Mononuclear cell (primary cell): ENCODE measurements around the gene C21orf58. TPM values are rescaled to one million over a fixed set of nuclear protein-coding genes. Genes with fewer than 3 reads are reported as not detected.
"Not testable (repeated sequence)": the region's sequence is repeated elsewhere in the genome, so short reads cannot be mapped to it uniquely, and the experiment has no call there.

Experiments used
- H3K27me3 ChIP-seq: 2 replicates; pipeline ENCODE4 v1.6.0; 2011; ENCODE audit warnings: low read length, control low read depth; ENCODE audit not compliant: insufficient read depth
- H3K4me1 ChIP-seq: 2 replicates; pipeline ENCODE4 v1.5.1; 2011; ENCODE audit warnings: mild to moderate bottlenecking, low read length, control low read depth; ENCODE audit not compliant: insufficient read depth
- H3K4me3 ChIP-seq: 2 replicates; pipeline ENCODE4 v1.5.1; 2011; ENCODE audit warnings: mild to moderate bottlenecking, low read length, moderate library complexity
- H3K9me3 ChIP-seq: 2 replicates; pipeline ENCODE4 v1.5.1; 2011; ENCODE audit warnings: low read depth, mild to moderate bottlenecking, control low read depth, low read length
- total RNA-seq: library from RNA; depleted of rRNA; stranded (reverse); fragments of >200 nt; gene quantifications from one replicate; pipeline ENCODE4 v1.2.3, GENCODE V29; 2012

C21orf58 gene
- total RNA-seq = 1.0 TPM

DNA sequence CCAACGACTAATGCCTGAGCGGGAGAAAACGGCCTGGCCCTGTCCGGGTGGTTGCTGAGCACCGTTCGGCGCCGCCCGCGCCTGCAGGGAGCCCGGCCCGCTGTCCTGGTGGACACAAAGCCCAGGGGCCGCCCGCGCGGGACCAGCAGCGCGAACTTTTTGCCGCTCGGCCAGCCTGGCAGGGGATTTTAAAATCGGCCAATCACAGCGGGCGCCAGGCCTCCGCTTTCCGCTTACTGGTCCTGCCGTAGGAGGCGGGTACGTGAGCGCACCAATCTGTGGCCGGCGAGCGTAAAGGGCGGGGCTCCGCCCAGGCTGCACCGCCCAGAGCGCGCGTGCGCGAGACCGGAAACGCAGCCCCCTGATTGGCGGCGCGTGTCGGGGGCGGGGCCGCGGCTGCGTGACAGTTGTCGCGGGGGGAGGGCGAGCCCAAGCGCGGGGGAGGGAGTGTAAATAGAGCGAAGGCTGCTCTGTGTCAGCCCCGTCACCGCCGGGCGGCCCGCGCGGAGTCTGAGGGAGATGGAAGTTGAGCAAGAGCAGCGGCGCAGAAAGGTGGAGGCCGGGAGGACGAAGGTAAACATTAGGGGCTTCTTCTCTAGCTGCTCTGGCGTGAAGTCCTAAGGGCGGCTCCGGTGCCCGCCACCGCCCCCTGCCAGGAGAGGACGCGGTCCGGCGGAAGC lies at the start of gene C21orf58, which contains the start of gene PCNT:
Gene C21orf58 (minus strand): TSS at position 161 of the 680 bp plus-strand sequence. CDS start 1,132 bp downstream, outside the sequence.
Gene PCNT (plus strand): TSS at position 447 of the 680 bp plus-strand sequence. CDS start 73 bp downstream, at position 520.
- H3K9me3 ChIP-seq = no peaks in the 10 kb centered on the region
- peak within 1 kb of the TSS; percentile 97 for H3K4me3 ChIP-seq
- H3K27me3 ChIP-seq = no peaks in the 10 kb centered on the region
- peaks cover 50% of the 10 kb centered on the region for H3K4me1 ChIP-seq

DNA sequence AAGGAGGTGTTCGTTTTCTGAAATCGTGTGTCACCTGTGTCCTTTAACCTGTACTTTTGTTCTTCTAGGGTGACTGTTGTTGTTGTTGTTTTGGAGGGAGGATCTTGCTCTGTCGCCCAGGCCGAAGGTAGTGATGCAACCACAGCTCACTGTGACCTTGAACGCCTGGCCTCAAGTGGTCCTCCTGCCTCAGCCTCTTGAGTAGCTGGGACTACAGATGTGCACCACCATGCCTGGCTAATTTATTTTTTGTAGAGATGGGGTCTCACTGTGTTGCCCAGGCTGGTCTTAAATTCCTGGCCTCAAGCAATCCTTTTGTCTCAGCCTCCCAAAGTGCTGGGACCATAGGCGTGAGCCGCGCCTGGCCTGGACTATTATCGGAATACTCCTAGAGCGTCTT lies 49.3 kb upstream of the C21orf58 start:
- not testable (repeated sequence) for H3K9me3 ChIP-seq, H3K4me3 ChIP-seq, H3K27me3 ChIP-seq
- H3K4me1 ChIP-seq = peaks cover 19% of the 10 kb centered on the region

DNA sequence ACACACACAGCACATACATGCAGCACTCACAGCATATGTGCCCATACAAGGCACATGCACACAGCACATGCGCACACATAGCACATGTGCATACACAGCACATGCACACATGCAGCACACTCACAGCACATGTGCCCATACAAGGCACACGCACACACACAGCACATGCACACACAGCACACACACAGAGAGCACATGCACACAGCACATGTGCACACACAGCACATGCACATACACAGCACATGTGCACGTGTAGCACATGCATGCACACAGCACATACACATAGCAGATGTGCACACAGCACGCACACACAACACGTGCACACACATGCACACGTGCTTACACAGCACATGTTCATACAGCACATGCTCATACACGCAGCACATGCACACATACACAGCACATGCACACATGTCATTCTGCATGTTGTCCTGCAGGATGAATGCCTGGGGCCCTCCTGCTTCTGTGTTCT lies 48.4 kb upstream of the C21orf58 start:
- Histone ChIP-seq H3K4me3 (no peak overlapping the region), H3K4me1 (peaks cover 21% of the 10 kb centered on the region), H3K27me3 (no peaks in the 10 kb centered on the region), H3K9me3 (no peaks in the 10 kb centered on the region)

DNA sequence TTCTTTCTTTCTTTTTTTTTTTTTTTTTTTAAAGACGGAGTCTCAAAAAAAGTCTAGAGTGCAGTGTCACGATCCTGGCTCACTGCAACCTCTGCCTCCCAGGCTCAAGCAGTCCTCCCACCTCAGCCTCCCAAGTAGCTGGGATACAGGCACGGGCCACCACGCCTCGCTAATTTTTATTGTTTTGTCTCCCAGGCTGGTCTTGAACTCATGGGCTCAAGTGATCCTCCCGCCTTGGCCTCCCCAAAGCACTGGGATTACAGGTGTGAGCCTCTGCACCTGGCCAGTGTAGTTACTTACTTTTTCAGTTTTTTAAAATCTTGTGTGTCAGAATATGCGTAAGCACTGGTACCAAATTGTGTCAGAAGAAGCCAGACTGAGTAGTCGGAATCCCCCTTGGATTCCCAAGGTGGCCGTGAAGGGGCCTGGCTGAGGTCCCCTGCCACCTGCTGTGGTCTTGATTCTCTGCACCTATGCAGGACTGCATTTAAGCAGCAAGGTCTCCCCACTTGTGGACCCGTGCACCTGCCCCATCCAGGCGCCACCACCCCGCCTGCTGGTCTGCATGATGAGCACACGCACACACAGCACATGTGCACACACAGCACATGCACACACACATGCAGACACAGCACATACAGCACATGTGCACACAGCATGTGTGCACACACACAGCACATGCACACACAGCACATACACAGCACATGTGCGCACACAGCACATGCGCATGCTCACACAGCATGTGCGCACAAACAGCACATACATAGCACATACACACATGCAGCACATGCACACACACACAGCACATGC lies 47.7 kb upstream of the C21orf58 start:
- H3K4me1 ChIP-seq = peaks cover 21% of the 10 kb centered on the region
- H3K9me3 ChIP-seq = no peaks in the 10 kb centered on the region
- H3K27me3 ChIP-seq = no peaks in the 10 kb centered on the region
- H3K4me3 ChIP-seq = no peak overlapping the region

DNA sequence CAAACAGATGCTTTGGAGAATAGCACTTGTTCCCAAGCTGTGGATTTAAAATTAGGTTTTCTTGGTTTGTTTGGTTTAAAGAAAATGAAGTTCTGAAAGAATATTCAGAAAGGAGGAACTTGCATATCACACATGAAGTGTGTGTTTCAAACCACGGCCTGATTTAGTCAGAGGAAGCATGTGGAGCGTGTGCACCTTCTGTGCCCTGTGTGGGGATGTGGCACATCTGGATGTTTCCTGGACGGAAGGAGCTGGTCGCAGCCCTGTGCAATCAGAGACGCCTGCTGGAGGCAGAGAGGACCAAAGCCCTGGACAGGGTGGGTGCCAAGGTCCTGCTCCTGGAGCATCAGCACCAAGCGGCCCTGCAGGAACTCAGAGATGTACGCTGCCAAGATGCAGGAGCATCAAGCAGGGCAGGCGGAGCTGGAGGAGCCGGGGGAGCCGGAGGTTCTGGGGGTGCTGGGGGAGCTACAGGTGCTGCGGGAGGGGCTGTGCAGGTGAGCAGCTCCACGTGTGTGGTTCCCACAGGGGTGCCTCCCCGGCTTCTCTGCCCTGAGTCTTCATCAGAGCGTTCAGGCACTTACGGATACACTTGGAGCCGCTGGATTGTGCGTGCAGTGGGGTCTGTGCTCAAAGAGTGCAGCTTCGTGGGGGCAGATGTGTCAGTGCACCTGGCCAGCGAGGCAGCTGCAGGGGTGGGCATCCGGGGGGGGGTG lies 46.0 kb upstream of the C21orf58 start:
- no peaks in the 10 kb centered on the region for H3K9me3 ChIP-seq
- H3K27me3 ChIP-seq = no peaks in the 10 kb centered on the region
- H3K4me1 ChIP-seq = peaks cover 21% of the 10 kb centered on the region
- no peak overlapping the region for H3K4me3 ChIP-seq

DNA sequence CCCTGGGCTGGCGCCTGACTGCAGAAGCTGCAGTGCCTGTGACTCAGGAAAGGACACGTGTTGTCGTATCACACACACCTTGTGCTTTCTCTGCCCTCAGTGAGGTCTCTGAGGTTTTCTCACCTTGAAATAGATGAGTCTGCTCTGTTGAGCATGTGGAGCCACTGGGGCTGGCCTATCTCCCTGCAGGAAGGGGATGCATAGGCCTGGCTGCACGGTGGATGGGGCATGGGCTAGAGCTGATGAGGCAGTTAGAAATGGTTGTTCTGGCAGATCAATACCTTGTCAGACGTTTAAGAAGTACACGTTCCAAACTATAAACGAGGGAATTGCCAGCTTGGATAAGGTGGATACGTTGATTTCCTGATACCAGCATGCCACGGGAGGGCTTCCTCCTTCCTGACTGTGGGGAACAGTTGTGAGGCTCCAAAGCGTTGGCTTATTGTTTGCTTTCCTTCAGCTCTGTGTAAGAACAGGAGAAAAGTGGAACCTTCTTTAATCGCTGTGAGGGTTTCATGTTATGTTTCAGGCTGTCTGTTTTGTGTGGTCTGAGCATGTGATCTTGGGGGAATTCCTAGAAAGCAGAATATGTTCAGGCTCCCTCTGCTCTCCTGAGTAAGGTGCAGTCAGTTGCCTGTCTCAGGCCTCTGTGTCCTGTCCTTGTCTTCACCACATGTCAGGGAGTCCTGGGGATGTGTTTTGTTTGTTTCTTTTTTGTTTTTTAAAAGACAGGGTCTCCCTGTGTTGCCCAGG lies 45.0 kb upstream of the C21orf58 start:
- Histone ChIP-seq H3K4me3 (no peak overlapping the region), H3K27me3 (no peaks in the 10 kb centered on the region), H3K4me1 (peaks cover 21% of the 10 kb centered on the region)

DNA sequence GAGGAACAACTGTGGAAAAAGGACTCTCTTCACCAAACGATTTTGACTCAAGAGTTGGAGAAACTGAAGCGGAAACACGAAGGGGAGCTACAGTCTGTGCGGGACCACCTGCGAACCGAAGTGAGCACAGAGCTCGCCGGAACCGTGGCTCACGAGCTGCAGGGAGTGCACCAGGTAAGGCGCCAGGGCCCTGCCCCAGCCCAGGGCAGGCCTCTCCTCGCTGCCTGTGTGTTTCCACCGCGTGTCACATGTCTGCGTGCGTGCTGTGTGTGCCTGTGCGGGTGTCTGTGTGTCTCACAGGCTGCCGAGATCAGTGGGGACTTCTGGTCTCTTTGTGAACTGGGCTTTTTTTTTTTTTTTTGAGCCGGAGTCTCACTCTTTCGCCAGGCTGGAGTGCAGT lies 43.3 kb upstream of the C21orf58 start:
- no peaks in the 10 kb centered on the region for H3K27me3 ChIP-seq
- H3K4me1 ChIP-seq = peaks cover 21% of the 10 kb centered on the region
- H3K4me3 ChIP-seq = no peak overlapping the region
- no peaks in the 10 kb centered on the region for H3K9me3 ChIP-seq

More for the DNA sequence above, 45.0 kb upstream of the C21orf58 start:
- no peaks in the 10 kb centered on the region for H3K9me3 ChIP-seq

DNA sequence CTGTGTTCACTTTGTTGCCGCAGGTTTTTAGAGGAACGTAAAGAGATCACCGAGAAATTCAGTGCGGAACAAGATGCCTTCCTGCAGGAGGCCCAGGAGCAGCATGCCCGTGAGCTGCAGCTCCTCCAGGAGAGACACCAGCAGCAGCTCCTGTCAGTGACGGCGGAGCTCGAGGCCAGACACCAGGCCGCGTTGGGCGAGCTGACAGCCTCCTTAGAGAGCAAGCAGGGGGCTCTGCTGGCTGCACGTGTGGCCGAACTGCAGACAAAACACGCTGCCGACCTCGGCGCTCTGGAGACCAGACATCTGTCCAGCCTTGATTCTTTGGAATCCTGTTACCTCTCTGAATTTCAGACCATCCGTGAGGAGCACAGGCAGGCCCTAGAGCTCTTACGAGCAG lies 42.9 kb upstream of the C21orf58 start:
- Histone ChIP-seq H3K4me3 (no peak overlapping the region), H3K27me3 (no peaks in the 10 kb centered on the region), H3K9me3 (no peaks in the 10 kb centered on the region), H3K4me1 (peaks cover 21% of the 10 kb centered on the region)

DNA sequence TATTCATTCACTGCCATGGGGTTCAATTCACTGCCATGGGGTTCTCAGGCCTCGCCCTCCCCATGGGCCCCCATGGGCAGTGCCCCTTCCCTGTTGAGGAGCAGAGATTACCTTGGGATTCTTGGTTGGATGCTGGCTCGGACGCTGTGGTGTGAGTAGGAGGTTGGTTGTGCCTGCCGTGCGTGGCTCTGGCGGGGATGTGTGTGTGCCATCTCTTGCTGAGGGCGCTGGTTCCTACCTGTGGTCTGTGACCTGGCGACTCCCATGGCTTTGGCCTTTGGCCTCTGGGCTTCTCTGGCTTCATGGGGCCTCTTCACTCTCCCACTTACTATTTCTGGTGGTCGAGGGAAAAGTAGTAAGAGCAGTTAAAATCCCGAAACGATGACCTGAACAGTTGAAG lies 42.4 kb upstream of the C21orf58 start:
- Histone ChIP-seq H3K9me3 (no peaks in the 10 kb centered on the region), H3K27me3 (no peaks in the 10 kb centered on the region), H3K4me3 (no peak overlapping the region), H3K4me1 (peaks cover 21% of the 10 kb centered on the region)

DNA sequence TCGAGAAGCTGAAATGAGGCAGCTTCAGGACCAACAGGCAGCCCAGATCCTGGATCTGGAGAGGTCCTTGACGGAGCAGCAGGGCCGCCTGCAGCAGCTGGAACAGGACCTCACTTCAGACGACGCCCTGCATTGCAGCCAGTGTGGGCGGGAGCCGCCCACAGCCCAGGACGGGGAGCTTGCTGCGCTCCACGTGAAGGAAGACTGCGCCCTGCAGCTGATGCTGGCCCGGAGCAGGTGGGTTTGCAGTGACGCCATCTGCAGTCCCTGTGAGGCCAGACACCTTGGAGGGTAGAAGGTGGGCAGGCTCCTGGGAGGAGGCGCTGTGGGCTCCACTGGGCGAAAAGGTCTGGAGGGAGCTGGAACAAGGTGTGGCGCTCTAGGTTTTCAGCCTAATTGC lies 40.0 kb upstream of the C21orf58 start:
- Histone ChIP-seq H3K4me1 (peaks cover 9% of the 10 kb centered on the region), H3K9me3 (no peaks in the 10 kb centered on the region), H3K27me3 (no peaks in the 10 kb centered on the region), H3K4me3 (no peak overlapping the region)

DNA sequence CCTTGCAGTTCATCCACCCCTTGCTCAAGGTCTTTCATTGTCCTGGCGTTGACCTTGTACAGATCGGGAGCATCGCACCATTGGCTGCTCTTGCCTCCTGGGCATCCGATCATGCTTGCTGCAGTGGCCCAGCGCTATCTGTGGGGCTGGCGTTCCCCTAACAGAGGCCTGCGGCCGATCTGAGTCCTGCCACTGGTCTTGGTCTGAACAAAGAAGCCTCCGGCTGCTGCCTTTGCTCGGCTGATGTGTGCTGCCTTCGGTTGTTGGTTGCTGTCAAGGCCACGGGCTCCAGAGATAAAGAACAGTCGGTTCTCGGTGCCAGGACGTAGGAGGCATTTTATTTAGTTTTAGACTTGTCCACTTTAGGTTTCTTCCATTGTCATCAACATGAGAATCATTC lies 39.3 kb upstream of the C21orf58 start:
- Histone ChIP-seq H3K4me3 (no peak overlapping the region), H3K9me3 (no peaks in the 10 kb centered on the region), H3K27me3 (no peaks in the 10 kb centered on the region), H3K4me1 (peaks cover 2% of the 10 kb centered on the region)

DNA sequence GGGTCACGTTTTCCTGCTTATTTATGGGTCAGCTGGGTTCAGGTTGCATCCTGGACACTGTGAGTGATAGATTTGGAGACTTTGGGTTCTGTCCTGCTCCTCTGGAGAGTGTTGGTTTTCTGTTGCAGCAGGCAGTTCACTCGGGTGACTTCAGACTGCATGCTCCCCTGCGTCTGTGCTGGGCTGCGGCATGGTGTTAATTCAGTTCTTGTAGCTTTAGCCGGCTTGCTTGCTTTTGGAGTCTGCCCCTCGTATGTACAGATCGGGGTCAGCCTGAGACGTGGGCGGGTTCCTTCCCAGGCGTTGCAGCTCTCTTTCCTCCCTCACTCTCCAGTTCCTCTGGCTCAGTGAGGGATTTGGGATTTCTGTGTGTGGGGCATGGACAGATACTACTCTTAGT lies 38.3 kb upstream of the C21orf58 start:
- Histone ChIP-seq H3K4me1 (no peaks in the 10 kb centered on the region), H3K27me3 (no peaks in the 10 kb centered on the region), H3K9me3 (no peaks in the 10 kb centered on the region), H3K4me3 (no peak overlapping the region)

DNA sequence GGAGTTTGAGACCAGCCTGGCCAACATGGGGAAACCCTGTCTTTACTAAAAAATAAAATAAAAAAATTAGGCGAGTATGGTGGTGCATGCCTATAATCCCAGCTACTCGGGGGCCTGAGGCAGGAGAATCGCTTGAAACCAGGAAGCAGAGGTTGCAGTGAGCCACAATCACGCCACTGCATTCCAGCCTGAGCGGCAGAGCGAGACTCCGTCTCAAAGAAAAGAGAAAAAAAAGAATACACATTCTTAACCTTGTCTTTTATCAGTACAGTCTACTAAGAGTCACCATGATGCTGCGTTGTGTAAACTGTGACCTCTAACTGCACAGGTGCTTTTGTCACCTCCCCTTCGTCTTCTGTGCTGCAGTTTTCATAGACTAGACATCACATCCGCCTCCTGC lies 37.5 kb upstream of the C21orf58 start:
- Histone ChIP-seq H3K4me1 (no peaks in the 10 kb centered on the region), H3K9me3 (no peaks in the 10 kb centered on the region), H3K4me3 (no peak overlapping the region), H3K27me3 (no peaks in the 10 kb centered on the region)

DNA sequence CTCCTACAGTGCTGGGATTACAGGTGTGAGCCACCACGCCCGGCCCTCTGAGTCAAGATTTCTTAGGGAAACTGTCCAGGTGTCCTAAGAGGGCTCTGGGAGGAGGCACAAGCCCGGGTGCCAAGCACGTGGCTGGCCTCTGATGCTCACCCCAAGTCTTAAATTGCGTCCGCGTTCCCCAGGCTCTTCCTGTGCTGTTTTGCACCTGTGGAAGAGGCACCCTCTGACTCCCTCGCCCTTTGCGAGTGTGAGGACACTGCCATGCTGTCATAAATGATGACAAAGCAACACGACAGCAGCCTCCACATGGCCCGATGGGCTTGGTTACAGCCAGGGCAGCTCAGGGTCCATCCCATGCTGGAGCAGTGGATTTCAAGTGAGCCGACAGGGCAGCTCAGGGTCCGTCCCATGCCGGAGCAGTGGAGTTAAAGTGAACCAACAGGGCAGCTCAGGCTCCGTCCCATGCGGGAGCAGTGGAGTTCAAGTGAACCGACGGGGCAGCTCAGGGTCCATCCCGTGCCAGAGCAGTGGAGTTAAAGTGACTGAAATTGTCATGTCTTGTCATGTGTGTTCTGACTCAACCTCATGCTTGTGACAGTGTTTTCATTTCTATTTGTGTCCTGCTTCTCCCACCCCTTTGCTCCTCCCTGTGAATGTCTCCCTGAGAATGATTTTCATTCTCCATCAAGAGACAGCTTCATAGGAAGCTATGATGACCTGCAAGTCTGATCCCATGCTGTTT lies 34.2 kb upstream of the C21orf58 start:
- Histone ChIP-seq H3K4me1 (no peaks in the 10 kb centered on the region), H3K9me3 (no peaks in the 10 kb centered on the region), H3K27me3 (no peaks in the 10 kb centered on the region), H3K4me3 (no peak overlapping the region)
